AG10803 (cell line): ENCODE data around the gene CAB39L.

Experiments
- DNase-seq: peaks from one replicate; pipeline ENCODE4 v3.0.0; 2010; ENCODE audit warnings: low read depth
- H3K4me3 ChIP-seq: 2 replicates; pipeline ENCODE4 v1.5.1; 2011; ENCODE audit warnings: mild to moderate bottlenecking, low read length, control low read depth
- TF ChIP-seq, protein P1 (sequence below): conservative IDR thresholded peaks from 2 replicates; pipeline ENCODE4 v1.5.1; 2011; ENCODE audit warnings: mild to moderate bottlenecking, low read length, control low read depth, inconsistent platforms

Gene CAB39L

DNA sequence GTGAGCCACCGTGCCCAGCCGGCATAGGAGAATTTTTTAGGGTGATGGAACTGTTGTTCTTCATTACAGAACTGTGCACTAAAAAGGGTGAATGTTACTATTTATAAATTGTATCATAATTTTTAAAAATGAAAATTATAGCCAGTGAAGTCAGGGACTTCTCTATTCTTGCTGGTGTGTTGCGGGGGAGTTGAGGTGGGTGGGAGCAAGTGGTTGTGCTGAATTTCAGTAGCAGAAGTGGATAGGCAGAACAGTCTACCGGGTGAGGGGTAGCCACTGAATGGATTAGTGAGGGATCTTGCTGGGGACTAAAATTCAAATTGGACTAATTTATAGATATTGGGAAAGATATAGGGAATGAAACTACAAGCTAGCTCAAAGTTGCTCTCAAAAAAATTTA, 74.0 kb downstream of the CAB39L start:
- TF ChIP-seq, protein P1, sequence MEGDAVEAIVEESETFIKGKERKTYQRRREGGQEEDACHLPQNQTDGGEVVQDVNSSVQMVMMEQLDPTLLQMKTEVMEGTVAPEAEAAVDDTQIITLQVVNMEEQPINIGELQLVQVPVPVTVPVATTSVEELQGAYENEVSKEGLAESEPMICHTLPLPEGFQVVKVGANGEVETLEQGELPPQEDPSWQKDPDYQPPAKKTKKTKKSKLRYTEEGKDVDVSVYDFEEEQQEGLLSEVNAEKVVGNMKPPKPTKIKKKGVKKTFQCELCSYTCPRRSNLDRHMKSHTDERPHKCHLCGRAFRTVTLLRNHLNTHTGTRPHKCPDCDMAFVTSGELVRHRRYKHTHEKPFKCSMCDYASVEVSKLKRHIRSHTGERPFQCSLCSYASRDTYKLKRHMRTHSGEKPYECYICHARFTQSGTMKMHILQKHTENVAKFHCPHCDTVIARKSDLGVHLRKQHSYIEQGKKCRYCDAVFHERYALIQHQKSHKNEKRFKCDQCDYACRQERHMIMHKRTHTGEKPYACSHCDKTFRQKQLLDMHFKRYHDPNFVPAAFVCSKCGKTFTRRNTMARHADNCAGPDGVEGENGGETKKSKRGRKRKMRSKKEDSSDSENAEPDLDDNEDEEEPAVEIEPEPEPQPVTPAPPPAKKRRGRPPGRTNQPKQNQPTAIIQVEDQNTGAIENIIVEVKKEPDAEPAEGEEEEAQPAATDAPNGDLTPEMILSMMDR, result no peak
- DNase-seq, result no peak
- H3K4me3 ChIP-seq, result no peak overlapping the region

DNA sequence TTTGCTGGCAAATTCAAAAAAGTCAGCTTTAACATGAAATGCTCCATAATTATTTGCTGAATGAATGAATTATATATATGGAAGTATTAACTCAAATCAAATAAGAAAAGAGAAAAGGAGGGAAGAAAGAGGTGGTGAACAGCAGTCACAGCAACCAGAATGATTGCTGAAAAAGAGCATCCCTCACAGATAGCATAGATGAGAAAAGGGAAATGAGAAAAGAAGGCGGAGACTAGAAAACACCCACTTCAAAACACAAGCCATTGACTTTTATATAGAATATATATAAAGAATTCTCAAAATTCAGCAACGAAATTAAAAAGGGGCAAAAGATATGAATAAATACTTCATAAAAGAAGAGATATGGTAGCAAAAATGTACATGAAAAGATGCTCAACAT, 75.2 kb downstream of the CAB39L start:
- no peak overlapping the region for H3K4me3 ChIP-seq
- TF ChIP-seq, protein P1, result no peak
- DNase-seq, result no peak

DNA sequence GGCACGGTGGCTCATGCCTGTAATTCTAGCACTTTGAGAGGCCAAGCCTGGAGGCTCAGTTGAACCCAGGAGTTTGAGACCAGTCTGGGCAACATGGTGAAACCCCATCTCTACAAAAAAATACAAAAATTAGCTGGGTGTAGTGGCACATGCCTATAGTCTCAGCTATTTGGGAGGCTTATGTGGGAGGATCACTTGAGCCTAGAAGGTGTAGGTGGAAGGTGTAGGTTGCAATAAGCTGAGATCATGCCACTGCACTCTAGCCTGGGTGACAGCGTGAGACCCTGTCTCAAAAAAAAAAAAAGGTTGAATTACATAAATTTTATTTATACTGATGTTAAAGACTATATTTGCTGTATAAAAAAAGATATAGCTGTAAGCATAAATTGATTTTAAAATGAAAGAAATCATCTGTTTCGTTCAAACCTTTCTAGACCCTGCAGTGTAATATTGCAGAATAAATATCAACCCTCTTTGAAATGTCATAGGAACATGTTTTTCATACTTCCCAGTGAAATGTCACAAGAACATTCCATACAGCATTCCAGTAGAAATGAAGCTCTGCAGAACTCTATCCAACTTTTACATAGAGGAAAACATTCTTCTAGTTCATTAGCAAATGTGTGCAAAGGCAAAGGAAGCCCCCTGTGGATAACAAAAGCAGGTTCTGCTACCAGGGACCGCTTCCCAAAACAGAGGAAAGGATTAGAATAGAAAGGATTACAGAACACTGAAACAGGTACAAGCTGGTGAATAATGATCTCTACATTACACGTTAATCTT, 76.0 kb downstream of the CAB39L start:
- DNase-seq, result peak; percentile 66
- TF ChIP-seq, protein P1, result peak; percentile 29
- no peak overlapping the region for H3K4me3 ChIP-seq

DNA sequence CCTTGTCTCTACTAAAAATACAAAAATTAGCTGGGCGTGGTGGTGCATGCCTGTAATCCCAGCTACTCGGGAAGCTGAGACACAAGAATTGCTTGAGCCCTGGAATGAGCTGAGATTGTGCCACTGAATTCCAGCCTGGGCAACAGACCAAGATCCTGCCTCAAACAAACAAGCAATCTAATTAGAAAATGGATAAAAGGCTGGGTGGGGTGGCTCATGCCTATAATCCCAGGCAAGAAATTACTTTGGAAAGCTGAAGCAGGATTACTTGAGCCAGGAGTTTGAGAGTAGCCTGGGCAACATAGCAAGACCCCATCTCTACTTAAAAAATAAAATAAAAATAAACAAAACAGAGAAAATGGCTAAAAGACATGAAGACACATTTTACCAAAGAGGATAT, 77.0 kb downstream of the CAB39L start:
- TF ChIP-seq, protein P1, result no peak
- DNase-seq, result peak; percentile 80
- H3K4me3 ChIP-seq, result no peak overlapping the region

DNA sequence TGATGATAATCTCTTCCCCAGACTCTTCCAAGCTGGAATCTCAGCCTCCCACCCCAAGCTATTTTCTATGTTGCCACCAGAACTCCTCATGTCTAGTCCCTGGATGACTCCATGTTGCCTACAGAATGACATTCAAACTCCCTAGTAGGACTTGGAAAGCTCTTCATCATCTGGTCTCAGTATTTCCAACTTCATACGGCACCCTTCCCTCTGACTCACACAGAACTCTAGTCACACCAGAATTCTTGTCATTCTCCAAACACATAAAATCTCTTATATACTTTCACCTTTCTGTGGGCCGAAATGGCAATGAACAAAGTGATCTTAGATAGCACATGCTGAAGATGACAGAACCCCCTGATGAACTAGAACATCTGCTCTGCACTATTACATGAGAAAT, 86.2 kb downstream of the CAB39L start:
- TF ChIP-seq, protein P1, result no peak
- DNase-seq, result peak; percentile 72
- H3K4me3 ChIP-seq, result no peak overlapping the region

DNA sequence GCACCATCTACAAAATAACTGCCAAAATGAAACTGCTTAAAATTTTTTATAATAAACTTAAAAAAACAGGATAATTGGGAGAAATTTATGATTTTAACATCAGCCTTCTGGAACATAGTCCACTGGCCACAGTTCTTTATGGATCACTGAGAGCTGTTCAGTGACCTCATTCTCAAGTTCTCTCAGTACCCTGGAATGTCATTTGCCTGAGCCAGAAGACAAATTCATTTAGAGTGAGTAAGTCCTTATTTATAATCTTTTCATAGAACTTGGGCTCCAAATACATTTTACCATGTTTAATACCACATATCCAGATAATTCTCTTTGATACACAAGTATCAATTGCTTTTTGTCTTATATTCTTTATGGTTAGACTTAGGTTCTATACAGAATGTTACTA, 87.6 kb downstream of the CAB39L start:
- TF ChIP-seq, protein P1, result no peak
- DNase-seq, result peak; percentile 95
- H3K4me3 ChIP-seq, result no peak overlapping the region

DNA sequence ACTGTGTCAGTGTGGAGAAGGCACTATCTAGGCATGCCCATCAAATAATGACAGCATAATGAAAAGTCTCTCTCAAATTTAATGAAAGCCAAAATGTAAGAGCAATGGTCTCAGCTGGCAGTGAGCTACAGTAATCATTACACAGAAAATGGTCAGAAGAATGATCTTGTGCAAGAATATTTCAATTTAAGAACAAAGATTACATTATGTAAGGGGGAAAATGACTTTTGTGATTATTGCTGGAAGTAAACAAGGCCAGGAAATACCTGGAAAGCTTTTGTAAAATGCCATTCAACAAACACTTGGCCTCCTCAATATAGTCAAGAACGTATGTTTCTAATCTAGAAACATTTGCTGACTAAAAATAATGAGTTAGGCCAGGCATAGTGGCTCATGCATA, 89.1 kb downstream of the CAB39L start:
- no peak overlapping the region for H3K4me3 ChIP-seq
- DNase-seq, result peak; percentile 75
- TF ChIP-seq, protein P1, result no peak
